T1000 (cell line): ENCODE measurements around the gene IRF4.

Source experiments
- DNase-seq: peaks from one replicate; lab custom pipeline; 2025; ENCODE audit warnings: mixed read lengths; lab: John Stamatoyannopoulos, UW

The IRF4 gene

DNA sequence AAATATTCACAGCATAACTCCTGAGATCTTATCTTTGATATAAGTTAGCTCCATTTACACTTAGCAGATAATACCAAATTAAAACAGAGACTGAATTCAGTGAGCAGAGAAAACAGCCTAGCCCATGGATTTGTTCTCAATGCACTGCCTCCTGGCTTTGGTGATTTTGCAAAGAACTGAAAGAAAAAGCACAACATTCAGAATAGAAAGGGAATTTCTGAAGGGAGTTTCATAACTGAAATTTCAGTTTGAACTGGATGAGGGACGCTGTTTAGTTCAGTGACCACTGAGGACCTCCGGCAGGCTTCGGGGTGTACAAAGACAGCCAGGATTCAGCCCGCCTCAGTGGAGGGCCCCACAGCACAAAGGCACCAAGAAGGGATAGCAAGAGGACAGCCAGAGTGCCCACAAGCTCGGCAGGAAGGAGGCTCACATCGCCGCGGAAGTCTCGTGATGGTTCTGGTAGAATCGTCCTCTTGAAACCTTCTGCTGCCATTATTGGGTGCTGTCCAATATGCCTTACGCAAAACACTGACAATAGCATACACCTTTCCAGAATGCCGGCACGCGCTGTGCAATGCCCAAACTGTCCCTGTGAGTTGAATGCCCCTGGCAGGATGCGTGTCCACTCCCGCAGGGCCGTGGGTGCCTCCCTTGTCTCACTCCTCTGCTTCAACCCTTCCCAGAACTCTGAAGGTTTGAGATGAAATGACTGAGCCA is 9.7 kb upstream of the IRF4 start:
- DNase-seq, result no peak

DNA sequence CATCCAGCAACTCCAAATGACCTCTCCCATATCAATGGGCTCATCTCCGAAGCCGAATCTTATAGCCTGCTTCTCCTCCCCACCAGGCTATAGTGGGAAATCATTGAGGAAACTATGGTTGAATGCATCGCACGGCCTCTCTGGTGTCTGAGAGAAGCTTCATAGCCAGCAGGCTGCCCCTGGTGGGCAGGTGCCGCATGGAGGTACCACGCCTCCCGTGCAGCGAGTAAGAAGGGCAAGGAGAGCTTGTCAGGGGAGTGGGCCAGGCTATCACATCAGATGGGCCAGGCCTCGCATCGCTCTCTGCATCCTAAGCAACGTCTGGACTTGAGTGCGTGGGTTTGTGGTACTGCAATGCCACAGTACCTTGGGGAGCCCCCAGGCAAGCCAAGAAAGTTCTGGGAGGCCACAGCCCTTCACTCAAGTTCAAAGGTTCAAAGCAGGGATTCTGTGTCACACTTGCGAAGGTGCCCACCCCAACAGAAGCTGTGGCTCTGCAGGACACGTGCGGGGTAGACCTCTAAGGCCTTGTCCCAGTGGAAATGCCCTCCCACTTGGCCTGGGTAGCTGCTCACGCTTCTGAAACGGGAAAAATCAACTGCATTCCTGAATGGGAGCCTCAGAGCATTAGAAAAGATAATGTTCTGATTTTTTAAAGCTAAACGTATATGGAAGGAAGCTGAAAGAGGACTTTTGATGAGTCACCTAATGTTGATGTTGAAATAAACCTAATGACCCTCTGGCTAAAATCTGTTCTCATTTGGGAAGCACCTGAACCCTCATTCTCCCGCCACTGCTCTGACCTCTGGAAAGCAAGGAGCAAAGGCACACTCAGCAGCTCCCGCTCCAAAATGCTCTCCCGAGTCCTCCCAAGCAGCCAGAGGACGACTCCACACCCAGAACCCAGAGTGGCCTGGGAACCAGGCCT is 8.4 kb upstream of the IRF4 start:
- no peak for DNase-seq

DNA sequence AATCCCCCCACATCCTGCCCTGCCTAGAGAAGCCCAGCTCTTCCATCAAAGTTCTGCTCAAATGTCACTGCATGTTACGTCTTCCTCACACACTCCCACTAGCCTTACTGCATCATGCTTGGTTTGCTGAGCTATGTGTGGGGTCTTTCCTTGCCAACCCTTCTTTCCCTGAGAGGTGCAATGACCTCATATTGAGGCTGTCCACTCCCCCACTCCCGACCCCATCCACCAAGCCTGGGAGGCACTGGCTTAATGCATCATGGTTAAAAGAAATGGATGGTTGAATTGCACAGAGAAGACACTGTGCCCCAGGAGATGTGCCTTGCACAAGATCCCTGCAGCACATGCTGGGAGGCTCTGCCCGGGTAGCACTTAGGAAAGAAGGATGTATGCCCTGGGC is 7.7 kb upstream of the IRF4 start:
- no peak for DNase-seq

DNA sequence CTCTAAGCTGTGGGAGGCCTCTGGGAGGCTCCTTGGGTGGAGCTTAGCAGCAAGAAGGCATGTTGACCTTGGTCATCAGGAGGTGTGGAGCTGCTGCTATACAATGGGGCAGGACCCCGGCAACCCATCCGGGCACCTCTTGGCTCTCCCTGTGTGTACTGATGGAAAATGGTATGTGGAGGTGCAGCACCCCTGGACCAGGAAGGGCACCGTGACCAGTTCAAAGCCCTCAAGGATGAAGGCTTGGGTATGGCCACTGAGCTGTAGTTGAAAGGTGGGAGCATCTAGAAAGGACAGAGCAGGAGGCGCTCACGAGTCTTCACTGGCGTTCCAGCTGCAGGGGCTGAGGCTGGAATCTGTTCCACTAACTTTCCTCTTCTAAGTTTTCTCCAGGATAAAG is 6.7 kb upstream of the IRF4 start:
- no peak for DNase-seq

DNA sequence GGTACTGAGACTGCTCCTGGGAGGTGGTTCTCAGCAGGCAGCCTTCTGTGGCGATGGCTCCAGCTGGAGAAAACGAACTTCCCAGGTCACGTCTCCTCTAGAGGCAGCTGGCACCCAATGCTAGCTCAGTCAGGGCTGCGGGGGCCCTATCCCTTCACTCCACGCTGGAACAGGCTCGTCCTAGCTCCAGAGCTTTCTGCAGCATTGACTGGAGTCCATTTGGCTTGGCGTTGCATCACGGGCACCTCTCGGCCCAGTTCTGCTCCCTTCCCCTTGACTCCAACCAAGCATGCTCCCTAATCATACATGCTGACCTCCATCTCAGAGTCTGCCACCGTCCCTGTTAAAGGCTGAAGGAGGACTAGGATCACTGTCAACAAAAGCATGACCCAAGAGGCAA is 5.9 kb upstream of the IRF4 start:
- no peak for DNase-seq

DNA sequence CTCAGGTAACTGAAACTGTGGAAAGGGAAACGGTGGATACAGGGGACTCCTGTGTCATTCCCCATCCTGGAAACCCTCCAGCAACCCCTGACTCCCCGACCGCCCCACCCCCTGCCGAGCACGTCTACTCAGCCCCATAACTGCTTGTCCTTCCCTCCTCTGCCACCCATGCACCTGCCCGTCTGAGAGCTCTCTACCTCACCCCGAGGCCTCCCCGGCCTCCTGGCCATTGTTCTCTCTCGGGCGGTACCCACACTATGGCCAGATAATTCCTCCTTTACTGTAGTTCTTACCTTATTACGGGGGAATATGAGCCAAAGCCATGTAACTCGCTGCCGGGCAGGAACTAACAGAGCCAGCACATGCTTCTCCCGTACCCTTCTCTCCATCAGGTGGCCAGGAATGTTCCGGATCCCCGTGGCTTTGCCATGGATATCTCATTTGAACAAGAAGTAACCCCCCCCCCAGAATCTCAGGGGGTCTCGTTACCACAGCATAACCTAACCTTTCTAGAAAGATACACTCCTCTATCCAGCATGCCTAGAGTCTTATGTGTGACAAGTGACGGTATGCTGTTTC is 4.8 kb upstream of the IRF4 start:
- DNase-seq, result no peak

DNA sequence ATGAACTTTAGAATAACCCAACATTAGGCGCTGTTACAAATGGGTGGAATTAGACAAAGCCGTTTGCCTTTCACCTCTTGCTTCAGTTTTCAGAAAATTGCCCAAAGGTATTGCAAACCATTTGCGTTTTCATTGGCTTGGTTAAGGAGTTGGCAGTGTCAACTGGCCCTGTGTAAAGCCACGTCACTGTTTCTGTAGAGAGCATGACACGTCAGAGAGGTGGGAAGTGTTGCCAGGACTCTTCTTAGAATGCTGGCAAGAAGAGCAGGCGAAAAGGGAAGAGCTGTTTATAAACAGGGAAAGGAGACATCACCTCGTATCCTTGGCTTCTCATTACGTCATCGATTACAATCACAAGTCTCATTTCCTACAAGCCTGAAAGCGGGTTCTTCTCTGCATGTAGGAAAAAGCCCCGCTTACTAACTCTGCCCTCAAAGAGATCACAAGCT is 4.2 kb upstream of the IRF4 start:
- DNase-seq, result no peak

DNA sequence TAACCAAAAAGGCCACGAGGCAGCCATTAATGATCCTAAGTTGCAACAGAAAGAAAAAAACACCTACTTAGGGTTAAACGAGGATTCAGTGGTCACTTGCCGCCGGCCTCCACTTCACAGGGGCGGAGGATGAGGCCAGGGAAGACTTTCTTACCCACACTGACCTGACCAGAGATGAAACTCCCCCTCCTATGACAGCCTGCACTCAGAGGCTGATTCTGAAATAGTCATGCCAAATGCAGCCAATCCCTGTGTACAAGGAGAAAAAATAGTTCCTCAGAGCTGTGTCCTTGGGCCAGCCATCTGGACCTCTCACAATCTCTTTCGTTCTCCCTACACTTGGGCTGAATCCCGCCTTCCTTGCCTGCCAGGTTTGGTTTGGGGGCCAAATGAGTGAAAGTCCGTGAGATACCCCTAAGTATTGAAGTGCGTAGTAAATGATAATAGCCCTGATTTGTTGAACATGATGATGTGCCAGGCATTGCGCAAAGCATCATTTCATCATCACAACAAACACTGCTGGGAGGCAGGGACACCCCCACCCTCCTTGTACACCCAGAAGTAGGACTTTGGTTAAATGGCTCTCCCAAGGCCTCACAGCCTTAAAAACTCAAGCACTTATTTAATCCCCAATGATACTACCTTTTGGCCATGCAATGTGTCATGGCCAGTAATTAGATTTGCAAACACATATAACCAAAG is 3.2 kb upstream of the IRF4 start:
- DNase-seq, result no peak

DNA sequence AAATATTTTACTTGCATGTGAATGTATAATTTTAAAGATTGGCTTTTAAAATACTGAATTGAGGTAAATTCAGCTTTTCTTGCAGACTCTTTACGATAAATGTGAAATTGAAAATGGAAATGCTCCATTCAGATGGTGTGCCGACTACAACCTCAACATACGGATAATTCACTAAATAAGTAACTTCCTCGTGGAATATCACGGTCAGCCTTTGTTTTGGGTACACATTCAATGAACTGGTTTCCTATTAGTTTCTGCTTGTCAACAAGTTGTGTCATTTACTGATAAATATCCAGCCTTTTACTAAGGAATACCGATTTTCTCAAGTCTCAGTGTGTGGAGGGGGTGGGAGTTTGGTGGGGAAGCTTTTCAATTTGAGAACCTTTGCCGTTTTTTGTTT is 2.4 kb upstream of the IRF4 start:
- no peak for DNase-seq

DNA sequence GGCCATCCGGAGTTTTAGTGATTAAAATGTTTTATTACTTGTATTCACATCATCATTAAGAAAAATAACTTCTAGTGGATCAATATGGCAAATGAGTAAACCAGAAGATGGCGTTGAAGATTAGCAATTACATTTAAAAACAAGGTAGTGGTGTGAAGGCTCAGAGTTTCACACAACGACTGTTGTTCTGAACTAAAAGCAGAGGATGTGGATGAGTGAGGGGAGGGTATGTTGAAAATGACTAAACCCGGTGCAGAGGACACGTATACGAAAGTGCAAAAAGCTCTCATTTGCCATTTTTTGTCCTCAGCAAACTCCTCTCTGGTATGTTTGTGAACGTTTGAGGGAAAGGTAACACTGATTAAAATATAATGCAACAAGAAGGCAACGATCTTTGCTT is 1.9 kb upstream of the IRF4 start:
- DNase-seq, result no peak

DNA sequence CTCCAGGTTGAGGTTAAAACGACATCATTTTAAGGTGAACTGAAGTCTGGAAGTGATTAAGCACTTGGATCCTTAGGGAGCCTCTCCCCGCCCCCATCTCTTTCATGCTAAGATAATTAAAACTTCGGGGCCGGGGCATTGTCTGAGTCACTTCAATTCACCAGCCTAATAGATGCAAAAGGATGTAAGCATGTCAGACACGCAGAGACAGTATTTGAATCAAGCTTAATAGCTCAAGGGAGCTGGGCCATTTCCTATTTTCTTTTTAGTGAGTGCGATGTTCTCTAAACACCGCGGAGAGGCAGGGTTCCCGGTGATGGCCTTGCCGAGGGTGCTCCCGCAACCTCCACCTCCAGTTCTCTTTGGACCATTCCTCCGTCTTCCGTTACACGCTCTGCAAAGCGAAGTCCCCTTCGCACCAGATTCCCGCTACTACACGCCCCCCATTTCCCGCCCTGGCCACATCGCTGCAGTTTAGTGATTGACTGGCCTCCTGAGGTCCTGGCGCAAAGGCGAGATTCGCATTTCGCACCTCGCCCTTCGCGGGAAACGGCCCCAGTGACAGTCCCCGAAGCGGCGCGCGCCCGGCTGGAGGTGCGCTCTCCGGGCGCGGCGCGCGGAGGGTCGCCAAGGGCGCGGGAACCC is 516 bp upstream of the IRF4 start:
- DNase-seq, result no peak

DNA sequence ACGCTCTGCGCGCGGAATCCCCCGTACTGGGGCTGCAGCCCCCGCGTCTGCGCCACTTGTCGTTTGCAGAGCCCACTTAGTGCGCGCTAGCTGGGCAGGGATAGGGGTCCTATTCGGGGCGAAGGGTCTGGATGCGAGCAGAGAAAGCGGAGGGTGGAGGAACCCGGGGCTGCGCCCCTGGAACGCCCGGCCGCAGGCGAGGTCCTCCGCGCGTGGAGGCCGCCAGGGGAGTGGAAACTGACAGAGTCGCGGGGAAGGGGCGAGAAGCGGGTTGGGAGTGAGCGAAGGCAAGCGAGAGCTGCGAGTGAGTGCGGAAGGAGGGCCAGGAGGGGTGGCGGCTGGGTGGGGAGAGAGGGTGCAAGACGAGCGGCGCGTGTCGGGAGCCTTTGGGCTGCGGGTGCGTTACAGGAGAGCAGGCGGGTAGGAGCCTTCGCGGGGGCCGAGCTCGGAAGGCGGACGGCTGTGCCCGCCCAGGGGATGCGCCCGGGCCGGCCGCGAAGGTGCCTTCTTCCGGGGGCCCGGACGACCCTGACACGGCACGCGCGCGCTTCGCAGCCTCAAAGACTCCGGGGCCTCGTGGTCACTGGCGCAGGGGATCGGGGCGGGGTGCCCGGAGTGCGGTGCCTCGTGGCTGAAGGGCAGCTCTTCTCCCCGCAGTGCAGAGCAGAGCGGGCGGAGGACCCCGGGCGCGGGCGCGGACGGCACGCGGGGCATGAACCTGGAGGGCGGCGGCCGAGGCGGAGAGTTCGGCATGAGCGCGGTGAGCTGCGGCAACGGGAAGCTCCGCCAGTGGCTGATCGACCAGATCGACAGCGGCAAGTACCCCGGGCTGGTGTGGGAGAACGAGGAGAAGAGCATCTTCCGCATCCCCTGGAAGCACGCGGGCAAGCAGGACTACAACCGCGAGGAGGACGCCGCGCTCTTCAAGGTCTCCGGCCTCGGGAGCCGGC is 1.2 kb downstream of the IRF4 start:
- DNase-seq, result no peak

DNA sequence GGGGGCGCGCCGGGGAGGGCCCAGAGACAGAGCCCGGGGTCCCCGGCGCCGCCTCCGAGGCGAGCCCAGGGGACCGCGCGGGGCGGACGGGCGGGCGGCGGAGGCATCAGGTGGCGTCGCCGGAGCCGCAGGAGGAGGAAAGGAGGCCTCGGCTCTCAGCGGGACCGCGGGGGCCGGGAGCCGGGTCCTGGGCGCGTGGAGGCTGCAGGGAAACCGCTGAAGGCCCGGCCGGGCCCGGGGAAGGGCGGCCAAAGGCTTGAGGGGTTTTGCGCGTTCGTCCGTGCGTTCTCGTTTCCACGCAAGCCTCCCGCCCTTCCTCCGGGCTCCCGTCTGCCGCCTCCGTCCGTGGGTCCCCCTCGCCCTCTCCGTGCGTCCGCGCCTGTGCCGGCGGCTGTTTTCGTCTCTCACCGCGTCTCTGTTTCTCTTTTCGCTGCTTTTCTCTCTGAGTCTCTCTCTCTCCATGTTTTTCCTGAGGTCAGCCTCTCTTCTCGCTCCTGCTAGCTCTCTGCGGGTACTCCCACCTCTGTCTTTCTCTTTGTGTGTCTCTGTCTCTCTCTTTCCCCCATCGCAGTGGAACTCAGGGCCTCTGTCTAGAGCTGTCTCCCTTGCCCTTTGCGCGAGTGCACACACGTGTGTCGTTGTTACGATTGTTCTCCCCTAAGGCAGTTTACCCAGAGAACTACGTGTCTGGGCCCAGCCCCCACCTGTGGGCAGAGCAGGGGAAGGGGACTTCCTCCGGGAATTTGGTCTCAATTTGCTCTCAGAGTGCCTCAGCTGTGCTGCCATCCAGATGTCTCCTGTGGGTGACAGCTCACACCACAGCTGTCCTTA is 2.1 kb downstream of the IRF4 start:
- no peak for DNase-seq

DNA sequence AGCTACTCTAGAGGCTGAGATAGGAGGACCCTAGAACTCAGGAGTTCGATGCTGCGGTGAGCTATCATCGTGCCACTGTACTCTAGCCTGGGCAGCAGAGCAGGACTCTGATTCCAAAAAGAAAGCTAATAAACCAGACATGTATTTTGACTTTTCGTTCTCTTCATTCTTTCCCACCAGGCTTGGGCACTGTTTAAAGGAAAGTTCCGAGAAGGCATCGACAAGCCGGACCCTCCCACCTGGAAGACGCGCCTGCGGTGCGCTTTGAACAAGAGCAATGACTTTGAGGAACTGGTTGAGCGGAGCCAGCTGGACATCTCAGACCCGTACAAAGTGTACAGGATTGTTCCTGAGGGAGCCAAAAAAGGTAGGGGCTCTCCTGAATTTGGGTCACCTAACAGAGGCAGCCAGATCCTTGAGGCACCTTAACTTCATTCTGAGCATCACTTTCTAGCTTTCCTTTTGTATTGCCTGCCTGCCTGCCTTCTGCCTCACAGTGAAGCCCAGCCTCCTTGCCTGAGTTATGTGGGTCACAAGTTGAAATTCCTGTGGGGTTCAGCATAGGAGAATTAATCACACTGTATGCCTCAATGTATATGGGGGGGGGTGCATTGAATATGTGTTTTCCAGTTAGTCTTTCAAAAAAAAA is 3.2 kb downstream of the IRF4 start:
- no peak for DNase-seq

DNA sequence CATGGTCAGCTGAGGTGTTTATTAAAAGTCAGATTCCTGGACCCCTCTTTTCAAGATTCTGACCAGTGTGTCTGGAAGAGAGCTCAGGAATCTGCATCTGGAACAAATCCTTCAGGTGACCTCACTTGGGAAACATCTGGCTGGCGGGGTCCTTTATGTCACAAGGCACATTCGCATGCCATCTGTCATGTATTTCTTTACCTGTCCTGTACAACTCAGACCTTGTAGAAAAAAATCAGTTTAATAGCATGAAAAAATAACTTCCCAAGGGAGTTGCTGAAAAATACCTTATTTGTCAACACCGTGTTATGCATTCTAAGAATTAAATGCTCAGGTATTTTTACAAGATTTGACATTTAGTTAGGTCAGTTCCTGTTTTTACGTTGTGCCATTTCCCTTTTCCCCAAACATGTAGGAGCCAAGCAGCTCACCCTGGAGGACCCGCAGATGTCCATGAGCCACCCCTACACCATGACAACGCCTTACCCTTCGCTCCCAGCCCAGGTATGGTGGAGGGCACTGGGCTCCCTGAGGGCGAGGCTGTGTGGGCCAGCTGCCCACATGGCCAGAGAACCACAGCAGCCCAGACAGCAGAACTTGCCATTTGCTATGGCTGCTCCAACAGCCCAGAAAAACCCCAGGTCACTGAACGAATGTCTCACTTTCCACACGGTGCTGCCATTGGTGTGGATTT is 4.0 kb downstream of the IRF4 start:
- no peak for DNase-seq

DNA sequence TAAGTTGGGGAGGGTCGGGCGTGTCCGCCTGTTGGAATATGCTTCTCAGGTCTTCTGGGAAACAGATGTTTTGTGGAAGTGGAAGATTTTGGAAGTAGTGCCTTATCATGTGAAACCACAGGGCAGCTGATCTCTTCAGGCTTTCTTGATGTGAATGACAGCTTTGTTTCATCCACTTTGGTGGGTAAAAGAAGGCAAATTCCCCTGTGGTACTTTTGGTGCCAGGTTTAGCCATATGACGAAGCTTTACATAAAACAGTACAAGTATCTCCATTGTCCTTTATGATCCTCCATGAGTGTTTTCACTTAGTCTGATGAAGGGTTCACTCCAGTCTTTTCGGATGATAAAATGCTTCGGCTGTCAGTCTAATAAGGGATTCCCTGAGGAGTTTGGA is 4.6 kb downstream of the IRF4 start:
- no peak for DNase-seq

DNA sequence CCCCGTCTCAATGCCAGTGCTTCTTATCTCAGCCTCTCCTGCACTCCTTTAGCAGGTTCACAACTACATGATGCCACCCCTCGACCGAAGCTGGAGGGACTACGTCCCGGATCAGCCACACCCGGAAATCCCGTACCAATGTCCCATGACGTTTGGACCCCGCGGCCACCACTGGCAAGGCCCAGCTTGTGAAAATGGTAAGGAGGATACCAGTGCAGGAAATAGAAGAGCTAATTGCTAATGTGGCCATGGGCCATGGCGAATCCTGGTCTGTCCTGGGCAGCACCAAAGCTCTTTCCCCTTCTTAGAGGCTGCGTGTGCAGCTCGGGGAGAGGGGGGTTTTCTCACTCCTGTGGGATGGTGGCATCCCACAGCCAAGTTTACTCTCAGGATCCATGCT is 5.5 kb downstream of the IRF4 start:
- DNase-seq, result no peak

DNA sequence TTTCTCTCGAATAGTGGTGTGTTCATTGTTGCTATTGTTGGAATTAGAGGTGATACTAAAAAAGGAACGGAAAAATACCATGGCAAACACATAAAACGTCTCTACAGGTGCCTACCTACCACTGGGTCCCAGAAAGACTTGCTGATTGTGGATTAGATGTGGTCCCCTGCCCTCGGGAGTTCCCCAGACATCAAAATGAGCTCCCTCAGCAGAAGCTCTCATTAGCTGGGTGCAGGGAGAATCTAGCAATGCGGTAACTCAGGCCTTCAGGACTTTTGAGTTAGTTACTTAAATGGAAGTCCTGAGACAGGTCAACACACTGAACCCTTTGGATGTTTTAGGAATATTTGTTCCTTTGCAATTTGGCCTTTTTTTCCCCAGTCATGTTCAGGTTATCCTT is 6.1 kb downstream of the IRF4 start:
- no peak for DNase-seq

DNA sequence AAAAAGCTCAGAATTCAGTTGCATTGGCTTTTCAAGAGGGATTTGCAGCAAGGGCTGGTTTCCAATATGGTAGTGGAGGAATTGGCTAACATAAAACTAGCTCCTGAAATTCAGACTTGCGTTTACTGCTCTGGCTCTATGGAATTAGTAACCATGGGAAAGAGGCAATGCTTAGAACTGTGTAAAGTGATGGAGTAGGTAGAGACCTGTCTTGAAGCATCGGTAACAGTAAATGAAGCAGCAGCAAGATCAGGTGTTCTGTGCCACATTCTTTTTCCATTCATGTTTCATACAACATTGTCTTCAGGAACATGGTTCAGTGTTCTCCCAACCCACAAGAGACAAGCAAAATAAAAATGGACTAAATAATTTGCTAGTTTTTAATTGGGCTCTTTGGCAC is 6.5 kb downstream of the IRF4 start:
- no peak for DNase-seq
